Measurements from ENCODE around the gene WT1.
"Not testable (repeated sequence)": the region's sequence is repeated elsewhere in the genome, so short reads cannot be mapped to it uniquely, and the experiment has no call there.

The WT1 gene

DNA sequence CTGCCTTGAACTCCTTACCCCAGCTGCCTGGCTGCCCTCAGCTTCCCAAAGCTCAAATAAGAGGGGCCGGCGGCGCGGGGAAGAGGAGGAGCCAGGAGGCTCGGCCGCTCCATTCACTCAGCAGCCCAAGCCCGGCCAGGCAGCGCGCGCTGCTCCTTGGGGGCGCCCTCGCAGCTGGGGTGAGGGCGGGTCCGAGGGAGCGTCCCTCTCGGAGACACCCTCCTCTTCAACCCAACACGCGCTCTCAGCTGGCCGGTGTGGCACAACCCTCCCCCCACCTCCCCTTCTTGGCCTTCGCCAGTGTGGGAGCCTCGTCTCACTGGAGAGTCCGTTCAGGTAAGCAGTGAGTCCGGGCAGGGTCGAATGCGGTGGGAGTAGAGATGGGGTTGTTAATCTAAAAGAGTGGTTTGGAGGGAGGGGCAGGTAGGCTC is at the start of gene WT1:
Gene WT1 (minus strand): TSS at position 29 of the 431 bp plus-strand sequence.
- H3K4me3 ChIP-seq (replicated peaks; ENCODE audit: low read depth, low read length), result no peak within 1 kb of the TSS
- TF ChIP-seq, protein P1, sequence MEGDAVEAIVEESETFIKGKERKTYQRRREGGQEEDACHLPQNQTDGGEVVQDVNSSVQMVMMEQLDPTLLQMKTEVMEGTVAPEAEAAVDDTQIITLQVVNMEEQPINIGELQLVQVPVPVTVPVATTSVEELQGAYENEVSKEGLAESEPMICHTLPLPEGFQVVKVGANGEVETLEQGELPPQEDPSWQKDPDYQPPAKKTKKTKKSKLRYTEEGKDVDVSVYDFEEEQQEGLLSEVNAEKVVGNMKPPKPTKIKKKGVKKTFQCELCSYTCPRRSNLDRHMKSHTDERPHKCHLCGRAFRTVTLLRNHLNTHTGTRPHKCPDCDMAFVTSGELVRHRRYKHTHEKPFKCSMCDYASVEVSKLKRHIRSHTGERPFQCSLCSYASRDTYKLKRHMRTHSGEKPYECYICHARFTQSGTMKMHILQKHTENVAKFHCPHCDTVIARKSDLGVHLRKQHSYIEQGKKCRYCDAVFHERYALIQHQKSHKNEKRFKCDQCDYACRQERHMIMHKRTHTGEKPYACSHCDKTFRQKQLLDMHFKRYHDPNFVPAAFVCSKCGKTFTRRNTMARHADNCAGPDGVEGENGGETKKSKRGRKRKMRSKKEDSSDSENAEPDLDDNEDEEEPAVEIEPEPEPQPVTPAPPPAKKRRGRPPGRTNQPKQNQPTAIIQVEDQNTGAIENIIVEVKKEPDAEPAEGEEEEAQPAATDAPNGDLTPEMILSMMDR (IDR thresholded peaks at IDR 0.05; ENCODE audit: low read depth, low read length, missing control alignments), result no peak
- no peak for DNase-seq (ENCODE audit: extremely low read depth, low read depth)

DNA sequence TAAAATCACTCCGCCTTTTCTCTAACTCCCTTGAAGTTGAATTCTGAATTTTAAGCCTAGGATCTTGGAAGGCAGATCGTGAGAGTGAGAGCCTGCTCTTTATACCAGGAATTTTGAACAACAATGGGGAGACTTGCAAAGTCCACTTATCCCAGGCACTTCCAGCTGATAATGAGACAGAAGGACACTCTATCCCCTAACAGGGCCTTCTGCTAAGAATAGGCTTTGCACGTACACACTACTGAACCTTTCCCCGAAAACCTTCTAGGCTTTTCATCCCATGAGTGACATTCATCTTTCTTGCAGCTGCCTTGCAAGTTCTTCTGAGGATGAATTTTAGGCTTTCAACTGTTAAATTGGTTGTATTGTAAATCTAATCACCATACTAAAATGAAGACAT is 44.0 kb upstream of the WT1 start:
- TF ChIP-seq, protein P1 (IDR thresholded peaks at IDR 0.05; ENCODE audit: low read depth, low read length, missing control alignments), result no peak
- no peak for DNase-seq (ENCODE audit: extremely low read depth, low read depth)
- H3K4me3 ChIP-seq (replicated peaks; ENCODE audit: low read depth, low read length), result no peak overlapping the region

DNA sequence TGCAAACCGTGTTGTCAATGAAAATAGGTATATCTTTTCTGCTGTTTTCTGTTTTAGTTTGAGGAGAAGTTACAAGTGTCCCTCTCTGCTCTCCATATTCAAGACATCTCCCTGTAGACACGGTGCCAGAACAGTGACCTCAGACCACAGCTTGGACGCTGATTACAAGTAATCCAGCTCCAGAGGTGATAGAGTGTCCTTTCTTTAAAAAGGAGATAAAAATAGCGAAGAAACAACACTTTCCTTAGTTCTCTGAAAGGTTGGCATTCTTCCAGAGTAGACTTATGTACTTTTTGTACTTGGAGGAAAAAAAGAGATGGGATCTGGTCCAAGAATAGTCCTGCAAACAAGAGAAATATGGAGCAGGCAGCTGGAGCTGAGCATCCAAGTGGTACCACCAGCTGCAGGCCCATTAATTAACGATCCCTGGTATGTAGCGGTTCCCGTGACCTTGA is 43.0 kb upstream of the WT1 start:
- no peak for DNase-seq (ENCODE audit: extremely low read depth, low read depth)
- no peak overlapping the region for H3K4me3 ChIP-seq (replicated peaks; ENCODE audit: low read depth, low read length)
- TF ChIP-seq, protein P1 (IDR thresholded peaks at IDR 0.05; ENCODE audit: low read depth, low read length, missing control alignments), result no peak

DNA sequence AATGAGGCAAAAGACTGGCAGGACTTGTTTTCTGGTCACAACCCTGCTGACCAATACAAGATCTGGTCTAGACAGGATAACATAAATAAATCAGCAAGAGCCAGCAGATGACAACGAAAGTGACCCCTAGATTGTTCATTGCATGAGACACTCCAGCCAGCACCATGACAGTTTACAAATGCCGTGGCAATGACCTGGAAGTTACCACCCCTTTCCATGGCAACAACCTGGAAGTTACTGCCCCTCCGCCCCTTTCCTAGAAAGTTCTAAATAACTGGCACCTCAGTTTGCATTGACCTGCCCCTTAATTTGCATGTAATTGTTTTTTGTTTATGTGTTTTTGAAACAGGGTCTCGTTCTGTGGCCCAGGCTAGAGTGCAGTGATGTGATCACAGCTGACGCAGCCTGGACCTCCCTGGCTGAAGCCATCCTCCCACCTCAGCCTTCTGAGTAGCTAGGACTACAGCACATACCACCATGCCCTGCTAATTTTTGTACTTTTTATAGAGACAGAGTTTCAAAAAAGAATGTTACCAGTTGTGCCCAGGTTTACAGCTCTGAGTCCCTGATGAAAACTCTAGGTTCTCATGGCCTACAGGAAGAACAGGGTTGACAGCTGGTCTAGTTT is 38.1 kb upstream of the WT1 start:
- TF ChIP-seq, protein P1 (IDR thresholded peaks at IDR 0.05; ENCODE audit: low read depth, low read length, missing control alignments), result no peak
- no peak for DNase-seq (ENCODE audit: extremely low read depth, low read depth)

DNA sequence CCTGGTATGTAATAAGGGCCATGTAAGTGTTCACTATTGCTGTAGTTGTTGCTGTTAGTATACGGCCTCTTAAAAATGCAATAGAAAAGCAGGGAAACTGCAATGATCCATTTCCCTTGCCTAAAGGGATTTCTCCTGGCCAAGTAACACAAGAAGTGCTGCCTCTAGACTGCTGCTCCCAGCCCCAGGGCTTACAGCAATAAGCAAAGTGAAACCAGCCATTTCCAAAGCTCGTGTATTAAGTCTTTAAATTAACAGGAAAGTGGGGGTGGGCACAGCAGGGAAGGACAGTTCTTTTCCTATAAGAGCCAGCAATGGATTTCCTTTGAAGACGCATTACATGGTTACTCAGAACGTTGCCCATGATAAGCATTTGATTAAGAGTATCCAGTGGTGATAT is 36.9 kb upstream of the WT1 start:
- H3K4me3 ChIP-seq (replicated peaks; ENCODE audit: low read depth, low read length), result no peak overlapping the region
- DNase-seq (ENCODE audit: extremely low read depth, low read depth), result no peak
- TF ChIP-seq, protein P1 (IDR thresholded peaks at IDR 0.05; ENCODE audit: low read depth, low read length, missing control alignments), result no peak

More for the DNA sequence above, 38.1 kb upstream of the WT1 start:
- H3K4me3 ChIP-seq (replicated peaks; ENCODE audit: low read depth, low read length), result no peak overlapping the region

DNA sequence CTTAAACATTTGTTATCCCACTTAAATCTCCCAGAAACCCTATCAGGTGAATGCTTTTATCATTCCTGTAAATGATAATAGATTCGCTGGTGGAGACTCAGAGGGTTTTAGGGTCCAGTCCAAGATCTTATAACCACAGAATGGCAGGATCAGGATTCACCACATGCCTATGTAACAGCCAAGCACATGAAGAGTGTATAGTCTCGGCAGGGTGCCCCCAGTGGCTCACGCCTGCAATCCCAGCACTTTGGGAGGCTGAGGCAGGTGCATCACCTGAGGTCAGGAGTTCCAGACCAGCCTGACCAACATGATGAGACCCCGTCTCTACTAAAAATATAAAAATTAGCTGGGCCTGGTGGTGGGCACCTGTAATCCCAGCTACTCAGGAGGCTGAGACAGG is 36.2 kb upstream of the WT1 start:
- not testable (repeated sequence) for H3K4me3 ChIP-seq (replicated peaks; ENCODE audit: low read depth, low read length); DNase-seq (ENCODE audit: extremely low read depth, low read depth)

DNA sequence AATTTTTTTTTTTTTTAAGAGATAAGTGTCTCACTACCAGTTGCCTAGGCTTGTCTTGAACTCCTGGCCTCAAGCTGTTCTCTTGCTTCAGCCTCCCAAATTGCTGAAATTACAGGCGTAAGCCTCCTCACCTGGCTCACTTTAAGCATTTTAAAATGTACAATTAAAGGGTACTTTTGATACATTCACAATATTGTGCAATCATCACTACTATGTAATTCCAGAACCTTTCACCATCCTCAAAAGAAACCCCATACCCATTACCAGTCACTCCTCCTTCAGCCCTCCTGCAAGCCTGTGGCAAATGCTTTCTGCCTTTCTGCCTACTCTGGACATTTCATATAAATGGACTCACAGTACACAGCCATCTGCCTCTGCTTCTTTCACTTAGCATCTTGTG is 34.5 kb upstream of the WT1 start:
- no peak overlapping the region for H3K4me3 ChIP-seq (replicated peaks; ENCODE audit: low read depth, low read length)
- DNase-seq (ENCODE audit: extremely low read depth, low read depth), result no peak
- TF ChIP-seq, protein P1 (IDR thresholded peaks at IDR 0.05; ENCODE audit: low read depth, low read length, missing control alignments), result no peak
